CD14-positive monocyte (primary cell): ENCODE results near the gene ZC3H8. TPM values are rescaled to one million over a fixed set of nuclear protein-coding genes. Genes with fewer than 3 reads are reported as not detected.

ENCODE experiments used
- DNase-seq, 3 donors: peaks; one replicate each; pipeline ENCODE4 v3.0.0-alpha.2; 2011 to 2022
- H2AFZ ChIP-seq: 2 replicates; pipeline ENCODE4 v1.6.0; 2012; ENCODE audit warnings: mild to moderate bottlenecking, low read depth, low read length, inconsistent platforms; ENCODE audit not compliant: insufficient read depth, poor library complexity, severe bottlenecking
- H3K27ac ChIP-seq, 2 donors: 1 replicate in 1 of 2; 2 replicates in 1 of 2; pipeline ENCODE4 v1.5.1; 2012 to 2013; ENCODE audit warnings: low read length in 2 of 2, control low read depth in 1 of 2, inconsistent platforms in 1 of 2, low read depth in 1 of 2, mild to moderate bottlenecking in 1 of 2
- H3K27me3 ChIP-seq, 2 donors: one replicate each; pipeline versions ENCODE4 v1.6.0 to v1.6.1; 2011 to 2013; ENCODE audit warnings: low read length in 2 of 2; ENCODE audit not compliant: control insufficient read depth in 2 of 2, insufficient read depth in 2 of 2
- H3K36me3 ChIP-seq, 2 donors: replicated peaks in 1 of 2; 1 replicate in 1 of 2; 2 replicates in 1 of 2; pipeline versions ENCODE4 v1.5.1 to v1.6.1; 2012 to 2013; ENCODE audit warnings: low read length in 2 of 2, control low read depth in 1 of 2, inconsistent platforms in 1 of 2, mild to moderate bottlenecking in 1 of 2; ENCODE audit not compliant: insufficient read depth in 2 of 2, control insufficient read depth in 1 of 2
- H3K4me1 ChIP-seq, 2 donors: 1 replicate in 1 of 2; 2 replicates in 1 of 2; pipeline versions ENCODE4 v1.5.1 to v1.6.1; 2012 to 2013; ENCODE audit warnings: low read length in 2 of 2, control low read depth in 1 of 2, inconsistent platforms in 1 of 2, mild to moderate bottlenecking in 1 of 2, moderate library complexity in 1 of 2; ENCODE audit not compliant: insufficient read depth in 2 of 2, control insufficient read depth in 1 of 2
- H3K4me2 ChIP-seq: replicated peaks from 2 replicates; pipeline ENCODE3; 2012; ENCODE audit warnings: low read length, moderate library complexity, mild to moderate bottlenecking; ENCODE audit not compliant: poor library complexity, severe bottlenecking; ENCODE audit errors: extremely low read depth
- H3K4me3 ChIP-seq, 3 experiments: fragments of 200-600 bp in 1 of 3; sonication (generic) in 1 of 3; replicated peaks in 1 of 3; 1 replicate in 2 of 3; 2 replicates in 1 of 3; pipeline ENCODE4 v1.5.1; 2011 to 2013; ENCODE audit warnings: low read length in 3 of 3, mild to moderate bottlenecking in 3 of 3, control low read depth in 2 of 3, low read depth in 2 of 3, inconsistent platforms in 1 of 3, moderate library complexity in 1 of 3
- H3K79me2 ChIP-seq: 2 replicates; pipeline ENCODE4 v1.6.0; 2012; ENCODE audit warnings: mild to moderate bottlenecking, control low read depth, inconsistent platforms, low read length, moderate library complexity; ENCODE audit not compliant: insufficient read depth
- H3K9ac ChIP-seq: 2 replicates; pipeline ENCODE4 v1.6.0; 2017; ENCODE audit warnings: low read length, mild to moderate bottlenecking; ENCODE audit not compliant: insufficient read depth, poor library complexity, severe bottlenecking
- H3K9me3 ChIP-seq, 2 donors: replicated peaks in 1 of 2; 1 replicate in 1 of 2; 2 replicates in 1 of 2; pipeline versions ENCODE4 v1.5.1 to v1.6.1; 2012 to 2013; ENCODE audit warnings: low read length in 2 of 2, control low read depth in 1 of 2; ENCODE audit not compliant: control insufficient read depth in 1 of 2, insufficient read depth in 1 of 2
- H4K20me1 ChIP-seq: 2 replicates; pipeline ENCODE4 v1.6.0; 2012; ENCODE audit warnings: mild to moderate bottlenecking, low read length, control low read depth, moderate library complexity; ENCODE audit not compliant: insufficient read depth
- H3K27ac Mint-ChIP-seq, 7 donors: one replicate each; pipeline ENCODE4 v1.8.0; 2020; ENCODE audit warnings: mild to moderate bottlenecking in 7 of 7, mixed read lengths in 7 of 7, moderate library complexity in 6 of 7, inconsistent platforms in 2 of 7
- H3K27me3 Mint-ChIP-seq, 3 donors: one replicate each; pipeline ENCODE4 v1.8.0; 2021 to 2022; ENCODE audit warnings: low read depth in 3 of 3, mild to moderate bottlenecking in 3 of 3, mixed read lengths in 3 of 3, moderate library complexity in 3 of 3, inconsistent platforms in 1 of 3
- H3K36me3 Mint-ChIP-seq, 2 donors: one replicate each; pipeline ENCODE4 v1.8.0; 2020; ENCODE audit warnings: mixed read lengths in 2 of 2, inconsistent platforms in 1 of 2, mild to moderate bottlenecking in 1 of 2
- H3K4me1 Mint-ChIP-seq: one replicate; pipeline ENCODE4 v1.8.0; 2020; ENCODE audit warnings: mild to moderate bottlenecking, mixed read lengths
- H3K4me3 Mint-ChIP-seq, 2 donors: one replicate each; pipeline ENCODE4 v1.8.0; 2020; ENCODE audit warnings: mild to moderate bottlenecking in 2 of 2, mixed read lengths in 2 of 2, moderate library complexity in 1 of 2
- H3K9me3 Mint-ChIP-seq, 7 donors: one replicate each; pipeline ENCODE4 v1.8.0; 2020 to 2022; ENCODE audit warnings: mixed read lengths in 7 of 7, mild to moderate bottlenecking in 6 of 7, moderate library complexity in 6 of 7, inconsistent platforms in 2 of 7
- CTCF ChIP-seq: fragments of 200-600 bp; IDR thresholded peaks from one replicate; pipeline ENCODE4 v1.8.0; 2022; ENCODE audit warnings: antibody characterized with exemption, mild to moderate bottlenecking
- WGBS: methylation state at CpG from one replicate; pipeline ENCODE4 v1.1.5; 2013; ENCODE audit warnings: missing lambda C conversion rate; ENCODE audit not compliant: insufficient coverage; 5-methylcytosine and 5-hydroxymethylcytosine counted together
- intact Hi-C, 2 donors: fragments of 100-400 bp; cut with micrococcal nuclease; formaldehyde crosslinking; loops; one replicate each; pipeline versions ENCODE4 v1.15.0 to v1.15.1; 2023
- polyA plus RNA-seq, 3 donors: library from polyadenylated mRNA; depleted of rRNA in 1 of 3; unstranded in 2 of 3; stranded (reverse) in 1 of 3; fragments of 300-500 nt in 2 of 3; fragments of >200 nt in 1 of 3; fragmentation: Illumina TruSeq in 2 of 3; gene quantifications; 1 replicate in 2 of 3; 2 replicates in 1 of 3; pipeline ENCODE4 v1.2.3, GENCODE V29; 2012 to 2021

ZC3H8 gene
- polyA plus RNA-seq, 3 donors: 2.3 to 6.9 (median 2.3) TPM

- Mint-ChIP-seq H3K4me1 (no peaks in the 10 kb centered on the region), H3K27me3 (peaks cover 10 to 27% (median 21%) of the 10 kb centered on the region in 3 donors), H3K4me3 (no peak overlapping the region), H3K36me3 (no peaks in the 10 kb centered on the region), H3K9me3 (peaks cover 0 to 11% (median 3%) of the 10 kb centered on the region in 7 donors), H3K27ac (no peak overlapping the region)
- Histone ChIP-seq H3K4me1 (no peaks in the 10 kb centered on the region), H3K4me3 (no peak overlapping the region), H3K36me3 (no peaks in the 10 kb centered on the region), H3K4me2 (no peak overlapping the region), H3K79me2 (no peaks in the 10 kb centered on the region), H4K20me1 (no peaks in the 10 kb centered on the region), H3K9ac (no peak overlapping the region), H3K9me3 (no peaks in the 10 kb centered on the region), H3K27me3 (peaks cover 0 to 6% of the 10 kb centered on the region in 2 donors), H3K27ac (no peak overlapping the region), H2AFZ (no peak overlapping the region)
- WGBS: no CpG with 5 or more reads among the region's 3 CpGs
- TF ChIP-seq CTCF: no peak
- DNase-seq: no peak
- intact Hi-C loops: no loop called here
Observed at GRCh38 chr2:112175333-112175732, 79.5 kb downstream of the ZC3H8 start.

DNA sequence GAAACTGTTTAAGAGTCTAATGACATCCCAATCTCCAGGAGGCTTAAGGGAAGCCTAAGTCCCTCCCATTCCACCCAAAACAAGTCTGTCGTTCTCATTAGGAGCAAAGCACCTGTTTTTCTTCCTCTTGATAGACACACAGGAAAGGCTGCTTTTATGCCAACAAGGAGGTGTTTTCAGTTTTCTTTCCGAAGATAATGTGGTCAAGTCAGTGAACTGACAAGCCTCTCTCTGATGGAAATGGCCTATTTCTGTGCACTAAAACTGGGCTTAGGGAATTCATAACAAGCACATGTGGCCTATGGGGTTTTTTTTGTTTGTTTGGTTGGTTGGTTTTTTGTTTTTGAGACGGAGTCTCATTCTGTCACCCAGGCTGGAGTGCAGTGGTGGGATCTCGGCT lies 80.5 kb downstream of the ZC3H8 start:
- Histone ChIP-seq H3K36me3 (no peaks in the 10 kb centered on the region), H2AFZ (no peak overlapping the region), H3K79me2 (no peaks in the 10 kb centered on the region), H3K4me3 (no peak overlapping the region), H3K4me1 (no peaks in the 10 kb centered on the region), H3K27ac (no peak overlapping the region), H3K9ac (no peak overlapping the region), H3K4me2 (no peak overlapping the region), H3K27me3 (peaks cover 0 to under 1% of the 10 kb centered on the region in 2 donors), H3K9me3 (no peaks in the 10 kb centered on the region), H4K20me1 (no peaks in the 10 kb centered on the region)
- TF ChIP-seq CTCF: no peak
- peaks cover 0 to 4% (median 2%) of the 10 kb centered on the region in 7 donors for H3K9me3 Mint-ChIP-seq
- no peaks in the 10 kb centered on the region for H3K4me1 Mint-ChIP-seq
- no peak for DNase-seq
- H3K4me3 Mint-ChIP-seq: no peak overlapping the region
- no peaks in the 10 kb centered on the region for H3K36me3 Mint-ChIP-seq
- no peak overlapping the region for H3K27ac Mint-ChIP-seq
- 88% methylated on average over 4 of the region's 4 CpGs for WGBS
- H3K27me3 Mint-ChIP-seq: peaks cover 6 to 22% (median 17%) of the 10 kb centered on the region in 3 donors
- intact Hi-C loops: no loop called here
